Measurements from ENCODE around the gene CACYBP. TPM values are rescaled to one million over a fixed set of nuclear protein-coding genes. Genes with fewer than 3 reads are reported as not detected.

Gene CACYBP
- total and polyA plus RNA-seq, 2 donors (not counting 3 experiments of a cell fraction or from before 2014, with no cell fraction given) = 29.5 to 149 TPM

GRCh38 chr1:174975764-174976163 lies 24.0 kb upstream of the CACYBP start:
- Histone ChIP-seq H3K4me1 (ENCODE audit: control insufficient read depth, extremely low read depth, insufficient read depth, low read length) (no peaks in the 10 kb centered on the region), H4K20me1 (replicated peaks; ENCODE audit: control insufficient read depth, extremely low read depth, insufficient read depth, low read length) (no peaks in the 10 kb centered on the region), H3K4me3 (replicated peaks in 1 of 3; ENCODE audit: insufficient read depth in 1 of 3, low read depth in 1 of 3, low read length in 3 of 3) (no peak overlapping the region), H3K27ac (ENCODE audit: insufficient read depth, low read depth, low read length) (no peak overlapping the region), H3K9ac (replicated peaks; ENCODE audit: extremely low read depth, insufficient read depth, low read length) (no peak overlapping the region), H3K79me2 (ENCODE audit: control insufficient read depth, insufficient read depth, low read length) (no peaks in the 10 kb centered on the region), H3K4me2 (ENCODE audit: insufficient read depth, low read length) (no peak overlapping the region), H3K9me1 (replicated peaks; ENCODE audit: control insufficient read depth, extremely low read depth, insufficient read depth, low read length) (no peaks in the 10 kb centered on the region), H3K36me3 (ENCODE audit: control insufficient read depth in 2 of 2, extremely low read depth in 1 of 2, insufficient read depth in 2 of 2, low read length in 2 of 2) (no peaks in the 10 kb centered on the region), H2AFZ (ENCODE audit: low read depth, low read length) (no peak overlapping the region), H3K27me3 (ENCODE audit: control insufficient read depth in 2 of 2, insufficient read depth in 2 of 2, low read length in 2 of 2) (no peaks in the 10 kb centered on the region), H3K9me3 (replicated peaks; ENCODE audit: control insufficient read depth, insufficient read depth, low read length) (no peaks in the 10 kb centered on the region)
- dilution Hi-C loops (cut with MboI; ENCODE audit: extremely low pct_ligation_motif_present, low sequenced_read_pairs) (no loop called here), intact Hi-C loops (cut with micrococcal nuclease) (no loop called here)
- TF ChIP-seq MAX (IDR thresholded peaks at IDR 0.05; ENCODE audit: insufficient read depth, insufficient read length) = no peak
- no peak for TF ChIP-seq JUN (IDR thresholded peaks at IDR 0.05; ENCODE audit: borderline replicate concordance, insufficient read depth, insufficient read length, low read depth)
- no peak for TF ChIP-seq EZH2 (IDR thresholded peaks at IDR 0.05; ENCODE audit: borderline replicate concordance, low read depth, low read length, severe bottlenecking)
- no peak for TF ChIP-seq GATA2 (IDR thresholded peaks at IDR 0.05; ENCODE audit: insufficient read depth, insufficient read length, low read depth, low read length)
- no peak for TF ChIP-seq MYC (IDR thresholded peaks at IDR 0.05; ENCODE audit: low read depth, low read length)
- TF ChIP-seq CTCF (IDR thresholded peaks at IDR 0.05; ENCODE audit: extremely low read depth in 1 of 2, insufficient read depth in 1 of 2, low read depth in 1 of 2, low read length in 2 of 2) = no peak
- TF ChIP-seq POLR2AphosphoS5 (IDR thresholded peaks at IDR 0.05; ENCODE audit: insufficient read depth, low read depth, low read length) = no peak
- TF ChIP-seq FOS (IDR thresholded peaks at IDR 0.05; ENCODE audit: borderline replicate concordance, insufficient read depth, low read length) = no peak
- TF ChIP-seq POLR2A (IDR thresholded peaks at IDR 0.05; ENCODE audit: low read depth, low read length) = no peak
- no peak for FAIRE-seq
- ChIA-PET POLR2A (no interaction called here), CTCF (interaction anchor here (1.4 to 2.0 kb wide), 3 partner anchors 17 to 713 kb away, joined by 4 to 6 read pairs (median 5); no protein-coding TSS in a partner anchor)
- BruUV-seq (replicated peaks) = no TSS peak
- no peak for DNase-seq (ENCODE audit: low read depth, low spot score)
